Left renal cortex interstitium (tissue), 4 donors: ENCODE measurements around the gene ABCC8. TPM values are rescaled to one million over a fixed set of nuclear protein-coding genes. Genes with fewer than 3 reads are reported as not detected.

Source experiments
- DNase-seq, 4 donors: peaks; one replicate each; pipeline ENCODE4 v3.0.0-alpha.2; 2013; ENCODE audit warnings: low read depth in 4 of 4, low spot score in 2 of 4, missing footprints in 1 of 4
- polyA plus RNA-seq, 4 donors: library from polyadenylated mRNA; unstranded; fragments of 120-200 nt; gene quantifications; one replicate each; pipeline ENCODE4 v1.2.1, GENCODE V29; 2013; ENCODE audit not compliant: insufficient read length in 4 of 4

ABCC8 gene
- polyA plus RNA-seq, 4 donors: 1.2 to 2.2 (median 1.9) TPM

DNA sequence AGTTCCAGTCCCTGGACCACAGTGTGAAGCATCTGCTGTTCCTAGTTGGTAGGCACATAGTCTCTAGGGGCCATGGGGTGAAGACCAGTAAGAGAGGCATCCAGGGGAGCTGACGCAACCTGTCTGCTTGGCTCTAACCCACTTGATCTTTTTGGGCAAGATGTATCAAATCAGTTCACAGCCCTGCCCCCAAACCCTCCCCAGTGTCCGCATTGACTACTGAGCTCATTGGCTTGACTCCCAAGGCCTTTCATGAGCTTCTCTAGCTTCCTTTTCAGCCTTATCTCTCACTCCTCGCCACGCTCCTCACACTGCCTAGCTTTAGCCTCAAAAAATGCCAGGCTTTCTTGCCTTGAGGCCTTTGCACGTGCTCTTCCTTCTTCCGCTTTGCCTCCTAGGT lies 29.7 kb upstream of the ABCC8 start:
- no peak for DNase-seq

DNA sequence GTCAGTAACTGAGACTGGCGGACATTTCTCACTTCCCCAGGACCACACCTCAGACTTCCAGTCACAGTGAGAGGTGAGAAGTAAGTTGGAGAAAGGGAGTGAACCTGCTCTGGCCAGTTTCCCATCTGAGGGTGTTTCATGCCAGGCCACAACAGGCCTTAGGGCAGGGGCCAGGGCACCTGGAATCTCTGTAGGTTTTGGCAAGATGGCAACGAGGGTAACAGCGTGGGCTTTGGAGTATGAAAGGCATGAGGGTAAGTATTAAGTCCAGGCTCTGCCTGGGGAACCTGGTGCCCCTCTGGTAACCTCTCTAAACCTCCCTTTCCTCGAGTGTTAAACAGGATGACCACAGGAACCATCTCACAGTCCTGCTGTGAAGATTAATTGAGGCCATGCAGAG lies 28.5 kb upstream of the ABCC8 start:
- no peak for DNase-seq

DNA sequence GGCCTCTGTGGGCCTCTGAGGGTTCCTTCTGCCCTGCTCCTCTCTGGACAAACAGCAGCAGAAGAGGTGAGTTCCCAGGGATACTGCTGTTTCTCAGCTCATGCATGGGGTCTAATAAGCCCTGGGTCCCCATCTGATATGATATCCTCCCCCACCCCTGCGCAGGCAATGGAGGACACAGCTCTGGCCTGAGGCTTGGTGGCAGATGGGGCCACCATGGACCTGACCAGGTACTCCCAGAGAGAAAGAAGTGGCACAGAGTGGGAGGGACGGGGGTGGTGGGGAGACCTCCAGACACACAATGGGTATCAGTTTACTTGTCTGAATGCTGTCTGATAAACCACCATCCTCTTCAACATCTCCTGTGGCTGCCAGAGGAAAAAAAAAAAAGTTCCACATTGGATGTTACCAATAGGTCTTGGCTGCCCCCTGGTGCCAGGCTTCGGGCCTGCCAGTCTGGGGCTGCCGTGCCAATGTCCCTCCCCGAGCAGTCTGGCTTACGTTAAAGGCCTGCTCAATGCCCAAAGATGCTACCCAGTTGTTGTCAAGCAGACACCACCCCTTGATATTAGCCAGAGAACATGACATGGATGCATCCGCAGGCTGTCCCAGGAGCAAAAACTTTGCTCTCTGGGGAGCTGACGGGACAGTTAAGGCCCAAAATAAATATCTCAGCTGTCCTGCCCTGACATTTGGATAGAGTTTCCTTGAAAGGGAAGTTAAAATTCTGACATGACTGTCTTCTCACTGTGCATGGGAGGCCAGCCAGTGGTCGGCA lies 27.9 kb upstream of the ABCC8 start:
- DNase-seq: peak in 2 of 4 donors; percentile 40 to 56

DNA sequence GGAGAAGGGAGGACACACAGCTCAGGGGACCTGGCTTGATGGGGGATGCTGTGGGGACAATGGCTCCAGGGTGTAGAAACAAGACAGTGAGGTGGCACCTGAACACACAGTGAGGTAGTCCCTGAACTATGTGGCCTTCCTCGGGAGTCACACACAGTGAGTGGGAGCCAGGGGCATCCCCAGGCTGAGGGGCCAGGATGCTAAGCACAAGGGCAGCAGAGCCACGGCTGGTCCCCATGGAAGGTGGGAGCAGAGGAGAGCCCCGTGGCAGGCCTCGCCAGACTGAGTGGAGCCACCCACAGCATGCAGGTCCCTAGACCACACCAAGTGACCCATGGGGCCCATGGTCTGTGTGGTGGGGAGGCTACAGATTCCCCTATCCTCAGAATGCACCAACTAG lies 26.0 kb upstream of the ABCC8 start:
- DNase-seq: no peak

DNA sequence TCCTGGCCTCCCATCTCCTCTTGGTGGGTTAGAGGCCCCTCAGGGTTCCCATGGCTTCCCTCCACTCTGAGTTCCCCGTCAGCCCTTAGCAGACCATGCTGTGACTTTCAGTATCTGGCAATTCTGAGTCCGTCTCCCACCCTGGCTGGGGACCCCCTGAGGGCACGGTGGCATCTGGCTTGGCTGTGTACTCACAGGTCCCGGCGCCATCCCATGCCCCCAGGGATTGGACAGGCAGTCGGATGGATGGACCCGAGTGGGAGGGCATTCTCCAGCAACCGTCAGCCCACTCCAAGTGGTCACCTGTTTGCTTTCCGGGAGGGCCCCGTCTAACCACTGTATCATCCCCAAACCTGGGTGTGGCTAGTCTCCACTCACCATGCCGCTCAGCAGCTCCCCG lies 24.0 kb upstream of the ABCC8 start:
- DNase-seq: no peak

DNA sequence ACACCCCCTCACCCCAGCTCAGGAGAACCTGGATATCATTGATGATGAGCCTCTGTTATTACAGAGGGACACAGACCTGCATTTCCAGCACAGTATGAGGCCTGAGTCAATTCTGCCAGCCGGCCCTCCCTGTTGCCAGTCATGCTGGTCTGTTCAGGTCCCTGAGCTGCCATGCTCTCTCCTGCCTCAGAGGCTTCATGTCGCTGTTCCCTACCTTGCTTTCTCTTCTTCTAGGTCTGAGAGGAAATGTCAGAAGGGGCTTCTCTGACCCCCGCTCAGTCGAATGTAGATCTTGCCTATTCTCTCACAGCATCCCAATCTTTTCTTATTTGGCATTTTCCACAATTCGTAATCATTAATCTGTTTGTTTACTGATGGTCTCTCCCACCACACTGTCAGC lies 21.8 kb upstream of the ABCC8 start:
- DNase-seq: no peak

DNA sequence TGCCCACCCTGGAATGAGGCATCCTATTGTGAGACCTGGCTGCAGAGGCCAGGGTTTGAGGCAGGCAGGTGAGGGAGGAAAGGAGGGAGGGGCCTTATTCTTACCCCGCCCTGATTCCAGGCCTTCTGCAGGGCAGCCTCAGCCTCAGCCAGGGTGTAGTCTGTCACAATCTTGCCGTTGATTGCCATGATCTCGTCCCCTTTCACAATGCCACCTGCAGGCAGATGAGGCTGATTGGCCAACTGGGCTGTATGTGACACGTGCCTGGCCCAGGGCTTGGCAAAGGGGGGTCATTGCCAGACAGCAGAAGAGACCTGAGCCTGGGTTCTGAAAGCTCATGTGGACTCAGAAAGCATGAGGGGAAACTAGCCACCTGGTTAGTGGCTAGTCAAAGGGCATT lies 21.4 kb upstream of the ABCC8 start:
- no peak for DNase-seq

DNA sequence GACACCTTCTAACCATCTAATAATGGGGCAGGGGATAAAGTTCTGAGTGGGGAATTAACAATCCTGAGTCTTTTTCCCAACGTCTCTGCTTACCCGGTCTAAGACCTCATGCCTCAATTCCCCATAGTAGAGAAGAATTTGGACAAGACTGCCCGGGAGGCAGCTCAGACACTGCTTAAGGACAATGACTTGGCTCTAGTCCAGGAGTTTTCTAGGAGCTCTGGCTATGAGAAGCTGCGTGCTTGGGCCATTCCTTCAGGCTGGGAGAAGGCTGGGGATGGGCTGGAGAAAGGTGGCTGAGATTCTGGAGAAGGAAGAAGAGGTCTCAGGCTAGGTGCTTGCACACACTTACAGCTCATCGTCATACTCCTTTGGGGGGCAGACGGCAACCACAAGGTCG lies 19.8 kb upstream of the ABCC8 start:
- DNase-seq: no peak

DNA sequence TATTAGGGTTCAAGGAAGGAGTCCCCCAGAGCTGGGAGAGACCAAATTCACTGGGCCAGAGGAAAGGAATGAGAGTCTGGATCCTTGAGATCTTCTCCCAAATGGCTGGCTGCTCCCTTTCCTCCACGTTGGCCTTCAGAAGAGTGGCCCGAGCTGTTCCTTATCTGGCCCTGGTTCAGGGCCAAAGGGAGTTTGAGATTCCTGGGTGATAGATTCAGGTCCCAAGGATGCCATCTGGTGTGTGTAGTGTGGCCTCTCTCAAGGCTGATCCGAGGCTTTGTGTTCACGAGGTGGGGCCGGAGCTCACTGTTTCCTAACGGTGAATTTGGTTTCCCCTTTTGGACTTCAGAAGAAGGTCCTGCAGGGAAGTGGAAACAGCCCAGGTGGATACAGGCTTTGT lies 17.4 kb upstream of the ABCC8 start:
- no peak for DNase-seq

DNA sequence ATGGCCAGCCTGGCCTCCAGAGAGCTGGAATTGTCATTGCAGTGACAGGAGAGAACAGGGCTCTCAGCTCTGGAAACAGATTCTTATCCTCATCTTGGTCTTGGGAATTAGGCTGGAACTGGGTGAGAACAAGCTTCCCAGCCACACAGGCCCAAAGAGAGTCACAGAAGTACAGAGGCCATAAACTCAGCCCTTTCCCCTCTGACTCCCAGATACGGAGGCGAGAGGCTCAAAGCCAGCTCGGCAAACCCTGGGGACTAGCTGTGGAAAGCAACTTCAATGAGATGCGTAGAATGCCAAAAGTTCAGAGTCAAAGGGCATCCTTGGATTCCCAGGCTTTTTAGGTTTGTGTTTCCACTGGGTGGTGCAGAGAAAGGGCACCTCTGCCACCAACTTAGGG lies 14.3 kb upstream of the ABCC8 start:
- no peak for DNase-seq

DNA sequence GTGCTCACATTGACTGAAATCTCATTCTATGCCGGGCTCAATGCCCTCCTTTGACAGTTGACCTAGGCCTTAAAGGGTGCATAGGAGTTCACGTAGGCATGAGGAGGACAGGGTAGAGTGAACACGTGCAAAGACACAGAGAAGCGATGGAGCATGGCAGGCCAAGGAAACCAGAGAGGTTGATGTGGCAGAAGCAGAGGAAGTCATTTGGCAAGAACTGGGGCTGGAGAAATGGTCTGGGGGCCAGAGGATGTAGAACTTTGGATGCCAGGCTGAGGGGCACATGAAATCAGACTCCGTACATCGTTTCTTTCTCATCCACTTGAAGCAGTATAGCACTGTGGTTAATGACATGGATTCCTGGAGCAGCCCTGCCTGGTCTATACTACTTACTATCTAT lies 13.6 kb upstream of the ABCC8 start:
- no peak for DNase-seq

DNA sequence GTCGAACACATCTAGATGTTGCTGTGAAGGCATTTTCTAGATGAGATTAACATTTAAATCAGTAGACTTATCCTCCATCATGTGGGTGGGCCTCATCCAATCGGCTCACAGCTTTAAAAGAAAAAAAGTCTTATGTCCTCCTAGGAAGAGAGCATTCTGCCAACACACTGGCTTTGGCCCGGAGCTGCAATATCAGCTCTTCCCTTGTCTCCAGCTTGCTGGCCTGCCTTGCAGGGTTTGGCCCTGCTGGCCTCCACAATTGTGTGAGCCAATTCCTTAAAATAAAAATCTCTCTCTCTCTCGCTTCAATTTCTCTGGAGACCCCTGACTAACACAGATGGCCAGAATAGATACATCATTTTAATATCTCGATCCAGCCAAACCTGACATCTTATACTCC lies 13.1 kb upstream of the ABCC8 start:
- DNase-seq: no peak

DNA sequence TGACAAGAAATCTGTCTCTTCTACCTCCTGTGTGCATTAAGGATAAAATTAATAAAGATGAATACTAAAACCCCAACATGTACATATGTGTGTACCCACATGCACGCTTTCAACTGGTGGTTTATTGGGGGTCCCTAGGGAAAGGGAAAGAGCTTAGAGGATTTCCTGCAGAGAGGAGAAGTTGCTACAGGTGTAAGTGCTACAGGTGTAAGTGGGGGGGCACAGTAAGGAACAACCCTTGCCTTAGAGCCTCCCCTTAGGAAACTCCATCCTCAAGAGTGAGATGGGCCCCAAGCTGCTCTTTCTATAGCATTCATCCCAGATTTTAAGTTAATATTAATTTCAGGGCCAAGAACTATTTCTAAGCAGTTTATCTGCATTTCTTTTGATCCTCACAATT lies 11.9 kb upstream of the ABCC8 start:
- DNase-seq: no peak

DNA sequence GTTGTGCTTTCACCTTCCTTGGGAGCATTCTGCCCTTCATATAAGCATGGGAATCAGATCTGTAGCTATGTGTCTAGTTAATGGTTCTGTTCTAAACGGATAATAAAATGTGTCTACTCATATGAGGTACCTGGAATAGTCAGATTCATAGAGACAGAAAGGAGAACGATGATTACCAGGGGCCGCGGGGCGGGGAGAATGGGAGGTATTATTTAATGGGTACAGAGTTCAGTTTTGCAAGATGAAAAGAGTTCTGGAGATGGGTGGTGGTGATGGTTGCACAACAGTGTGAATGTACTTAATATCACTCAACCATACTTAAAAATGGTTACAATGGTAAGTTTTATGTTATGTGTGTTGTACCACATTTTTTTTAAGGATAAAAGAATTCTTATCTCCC lies 10.0 kb upstream of the ABCC8 start:
- DNase-seq: no peak

DNA sequence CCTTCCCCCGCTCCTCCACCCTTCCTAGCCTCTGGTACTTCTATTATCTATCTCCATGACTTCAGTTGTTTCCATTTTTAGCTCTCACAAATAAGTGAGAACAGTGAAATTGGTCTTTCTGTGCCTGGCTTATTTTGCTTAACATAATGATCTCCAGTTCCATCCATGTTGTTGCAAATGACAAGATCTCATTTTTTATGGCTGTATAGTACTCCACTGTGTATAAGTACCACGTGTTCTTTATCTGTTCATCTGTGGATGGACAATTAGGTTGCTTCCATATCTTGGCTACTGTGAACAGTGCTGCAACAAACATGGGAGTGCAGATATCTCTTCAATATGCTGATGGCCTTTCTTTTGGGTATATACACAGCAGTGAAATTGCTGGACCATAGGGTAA lies 6.9 kb upstream of the ABCC8 start:
- DNase-seq: no peak

DNA sequence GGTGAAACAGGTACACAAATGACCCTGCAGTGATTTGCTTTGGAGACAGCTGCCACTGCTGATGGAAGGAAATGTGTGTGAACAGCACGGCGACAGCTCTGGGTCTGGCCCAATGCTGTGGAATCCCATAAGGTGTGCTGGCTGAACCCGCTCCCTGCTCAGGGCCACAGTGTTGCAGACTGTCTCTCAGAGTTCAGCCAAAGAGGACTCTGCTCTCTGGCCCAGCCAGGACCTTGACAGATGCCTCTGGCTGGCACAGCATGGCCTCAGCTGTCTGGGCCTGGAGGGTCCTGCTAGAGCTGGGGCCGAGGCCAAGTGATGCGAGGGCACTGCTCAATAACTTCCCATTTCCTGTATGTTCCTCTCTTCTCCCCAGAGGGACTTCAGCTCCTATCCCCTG lies 5.3 kb upstream of the ABCC8 start:
- DNase-seq: no peak

DNA sequence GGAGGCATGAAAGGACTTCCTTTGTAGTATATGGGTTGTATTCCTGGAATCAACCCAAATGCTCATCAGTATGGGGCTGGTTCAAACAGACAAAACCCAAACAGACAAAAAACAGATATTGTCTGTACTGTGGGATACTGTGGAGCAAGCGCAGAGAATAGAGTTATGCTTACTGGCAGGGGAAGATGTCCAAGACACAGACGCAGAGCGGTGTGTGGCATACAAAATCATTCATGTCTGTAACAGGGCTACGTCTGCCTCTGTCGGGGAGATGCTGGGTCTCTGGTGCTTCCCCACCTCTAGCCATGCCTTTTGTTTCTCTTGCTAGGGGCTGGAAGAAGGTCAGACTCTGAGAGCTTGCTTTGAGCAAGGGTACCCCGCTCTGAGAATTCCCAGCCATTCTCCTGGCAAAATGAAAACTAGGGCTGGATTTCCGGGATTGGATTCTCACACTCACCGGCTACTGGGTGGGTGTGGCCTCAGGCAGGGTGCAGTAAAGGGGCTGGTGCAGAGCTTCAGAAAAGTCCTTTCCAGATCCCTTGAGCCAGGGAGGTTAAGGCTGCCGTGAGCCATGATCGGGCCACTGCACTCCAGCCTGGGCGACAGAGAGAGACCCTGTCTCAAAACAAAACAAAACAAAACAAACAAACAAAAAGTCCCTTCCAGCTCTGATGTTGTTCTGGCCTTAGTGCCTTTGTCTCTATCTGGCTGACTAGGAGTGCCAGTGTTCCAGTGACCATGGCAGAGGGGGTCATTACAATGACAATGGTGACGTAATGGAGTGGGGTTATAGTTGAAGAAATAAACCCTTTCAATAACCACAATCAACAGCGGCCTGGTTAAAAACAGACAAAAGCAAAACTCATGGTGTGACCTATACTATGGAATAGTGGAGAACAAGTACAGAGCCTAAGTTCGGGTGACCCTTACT lies 2.9 kb upstream of the ABCC8 start:
- DNase-seq: peak in 2 of 4 donors; percentile 53 to 65

DNA sequence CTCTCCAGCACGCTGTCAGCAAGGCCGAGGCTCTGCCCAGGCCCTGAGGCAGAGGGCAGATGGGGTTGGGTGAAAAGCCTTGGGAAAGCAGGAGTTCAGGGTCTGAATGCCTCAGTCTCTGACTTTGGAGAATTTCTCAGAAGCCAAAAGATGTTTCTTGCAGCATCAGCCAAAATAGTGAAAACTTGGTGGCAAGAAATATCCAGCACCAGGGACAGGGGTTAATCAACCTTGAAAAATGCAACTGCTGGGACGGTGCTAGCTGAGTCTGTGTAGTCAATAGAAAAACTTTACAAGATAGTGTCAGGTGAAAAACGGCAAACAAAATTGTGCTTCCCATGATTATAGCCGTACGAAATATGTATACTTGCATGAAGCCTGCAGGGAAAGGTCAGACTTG lies 1.4 kb upstream of the ABCC8 start:
- DNase-seq: no peak

DNA sequence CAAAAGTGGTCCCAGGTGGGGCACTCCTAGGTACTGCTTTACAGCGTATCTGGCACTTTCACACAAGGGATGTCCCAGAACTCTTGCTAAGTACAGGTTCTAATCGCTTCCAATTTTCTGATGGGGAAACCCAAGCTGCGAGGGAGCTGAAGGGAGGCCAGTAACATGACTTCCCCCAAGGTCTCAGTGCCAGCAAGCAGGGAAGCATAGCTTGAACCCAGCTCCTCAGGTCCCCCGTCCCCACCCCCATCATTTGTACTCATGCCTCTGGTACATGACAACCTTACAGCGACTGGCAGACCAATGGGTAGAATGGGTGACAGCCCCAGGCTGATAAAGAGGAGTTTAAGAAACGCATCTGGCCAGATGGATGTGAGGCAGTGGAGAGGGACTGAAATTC lies 716 bp upstream of the ABCC8 start:
- DNase-seq: no peak

DNA sequence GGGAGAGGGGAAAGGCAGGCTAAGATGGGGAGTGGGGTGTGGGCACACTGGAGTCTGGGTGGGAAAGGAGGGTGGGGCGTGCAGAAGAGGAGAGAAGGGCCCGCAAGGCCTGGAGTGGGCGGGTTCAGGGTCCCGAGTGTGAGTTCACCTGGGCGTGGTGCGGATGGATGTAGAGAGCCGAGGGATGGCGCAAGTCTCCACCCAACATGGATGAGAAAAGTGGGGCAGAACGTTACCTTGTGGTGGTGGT lies 364 bp upstream of the ABCC8 start:
- DNase-seq: no peak

DNA sequence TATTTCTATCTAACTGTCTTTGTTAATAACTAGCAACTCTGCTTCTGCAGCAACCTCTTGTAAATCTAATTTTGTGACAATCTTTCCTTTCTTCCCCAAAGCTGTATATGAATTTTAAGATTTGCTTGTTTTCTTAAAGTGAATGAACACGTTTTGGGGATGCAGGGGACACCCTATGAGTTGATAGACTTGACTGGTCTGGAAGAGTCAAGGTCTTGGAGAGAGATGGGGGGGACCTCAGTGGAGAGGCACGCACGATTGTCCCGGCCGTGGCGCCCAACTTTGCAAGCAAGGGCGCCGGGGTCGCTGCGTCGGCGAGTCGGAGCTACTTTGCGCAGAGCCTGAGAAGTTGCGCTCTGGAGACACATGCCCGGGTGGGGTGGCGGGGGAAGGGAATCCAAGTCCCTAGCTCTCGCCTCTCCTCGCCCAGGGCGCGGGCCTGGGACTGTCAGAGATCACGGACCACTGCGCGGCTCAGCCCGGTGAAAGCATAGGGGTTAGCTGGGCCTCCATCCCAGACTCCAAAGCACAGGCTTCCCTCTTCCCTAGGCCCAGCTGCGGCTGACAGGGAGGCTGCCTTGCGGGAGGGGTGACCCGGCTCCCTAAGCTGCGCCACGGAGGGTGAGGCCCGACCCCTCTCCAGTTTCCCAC lies 854 bp downstream of the ABCC8 start:
- DNase-seq: no peak
